IPS DF 4.7 (cell line): ENCODE data around the gene ARMH3.

Source experiments
- DNase-seq: peaks from one replicate; pipeline ENCODE4 v3.0.0-alpha.2; 2013; ENCODE audit warnings: low spot score; ENCODE audit errors: extremely low read depth

Gene ARMH3

DNA sequence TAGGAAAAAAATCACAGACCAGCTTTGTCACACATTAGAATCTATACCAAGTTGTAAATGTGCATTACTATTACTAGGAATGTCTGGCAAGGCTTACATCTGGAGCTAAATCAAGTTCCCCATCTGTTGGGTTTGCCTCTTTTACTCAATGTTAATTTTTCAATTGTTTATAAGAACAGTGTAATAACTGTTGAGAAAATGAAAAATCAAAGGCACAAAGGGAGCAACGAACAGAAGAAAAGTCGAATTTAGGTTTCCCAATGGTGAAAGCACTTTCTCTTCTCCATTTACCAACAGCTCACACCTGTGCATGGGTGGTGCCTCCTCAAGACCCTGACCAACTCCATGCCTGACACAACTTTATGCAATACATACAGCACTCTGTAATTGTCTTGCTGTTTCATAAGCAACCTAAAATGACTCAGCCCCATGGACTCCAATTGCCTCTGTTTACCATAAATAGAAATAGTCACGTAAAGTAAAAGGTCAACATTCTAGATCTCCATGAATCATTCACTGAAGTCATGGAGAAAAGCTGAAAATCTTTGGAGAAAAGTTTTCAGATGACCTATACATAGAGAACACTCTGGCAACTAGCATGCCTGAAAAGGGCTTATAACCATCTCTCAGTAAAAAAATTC, 116.8 kb downstream of the ARMH3 start:
- no peak for DNase-seq

DNA sequence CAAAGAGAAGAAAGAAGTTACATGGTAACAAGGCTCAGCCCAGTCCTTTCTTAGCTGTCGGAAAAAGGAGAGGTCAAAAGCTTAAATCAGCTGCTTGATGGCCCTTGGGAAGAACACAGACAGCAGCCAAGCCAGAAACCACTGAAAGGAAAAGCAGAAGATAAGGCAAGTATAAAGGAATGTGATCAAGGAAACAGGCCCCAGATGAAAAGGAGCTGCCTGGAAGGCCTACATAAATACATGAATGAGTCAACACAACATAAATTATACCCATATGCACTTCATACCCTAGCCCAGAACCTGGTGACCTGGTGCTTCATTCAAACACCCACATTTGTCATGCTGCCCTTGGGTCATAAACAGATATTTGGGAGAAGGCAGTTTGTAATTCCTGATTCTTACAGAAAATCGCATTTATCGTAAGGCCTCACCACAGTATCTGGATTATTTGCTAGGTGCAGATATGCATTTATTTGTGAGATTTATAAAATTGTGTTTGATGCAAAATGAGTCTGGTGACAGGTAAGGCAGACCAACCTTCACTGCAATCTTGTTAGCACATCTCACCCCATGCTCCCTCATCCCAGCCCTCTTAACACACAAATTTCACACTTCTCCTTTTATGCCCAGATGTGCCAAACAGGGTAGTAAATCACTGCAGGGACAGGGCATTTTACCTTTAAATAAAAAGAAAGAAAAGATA, 117.5 kb downstream of the ARMH3 start:
- no peak for DNase-seq

DNA sequence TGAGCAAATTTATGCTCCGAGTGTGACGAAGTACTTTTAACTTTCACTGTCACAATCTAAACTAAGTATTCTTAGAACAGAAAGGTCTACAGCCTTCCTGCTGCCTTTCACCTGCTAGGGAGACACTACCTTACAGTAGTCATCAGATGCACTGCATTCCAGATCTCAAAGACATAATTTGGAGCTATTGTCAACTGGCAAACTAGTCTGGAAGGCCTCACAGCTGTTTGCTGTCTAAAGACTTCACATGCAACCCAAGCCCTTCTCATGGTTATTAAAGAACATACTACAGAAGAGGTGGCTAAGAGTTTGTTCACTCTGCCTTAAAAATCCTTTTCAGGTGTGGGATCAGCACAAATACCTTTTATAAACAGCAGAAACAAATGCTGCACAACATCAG, 120.5 kb downstream of the ARMH3 start:
- DNase-seq: no peak

DNA sequence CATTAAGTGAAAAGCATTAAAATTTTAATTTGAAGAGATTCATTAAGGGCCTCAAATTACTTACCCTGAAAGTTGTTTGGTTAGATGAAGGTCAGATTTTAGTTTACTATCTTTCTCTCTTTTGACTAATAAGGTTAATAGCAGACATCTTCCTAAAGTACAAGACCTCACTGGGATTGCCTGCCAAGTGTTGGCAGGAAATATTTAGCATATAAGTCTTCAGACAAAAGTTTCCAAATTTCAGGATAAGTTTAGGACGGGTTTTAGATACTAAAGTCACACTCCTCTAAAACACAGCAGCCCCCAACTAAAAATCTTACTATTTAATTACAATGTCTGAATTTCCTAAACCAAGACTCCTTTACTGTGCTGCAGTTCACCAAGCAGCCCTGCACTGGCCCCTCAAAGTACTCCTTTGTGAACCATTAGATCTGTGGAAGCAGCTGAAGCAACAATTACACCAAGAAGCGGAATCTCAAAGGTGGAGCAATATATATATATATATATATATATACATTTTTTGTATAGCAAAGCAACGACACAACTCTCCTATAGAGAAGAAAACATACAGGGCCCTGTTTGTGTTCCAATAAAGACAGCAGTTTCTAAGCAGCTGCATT, 121.2 kb downstream of the ARMH3 start:
- DNase-seq: no peak

DNA sequence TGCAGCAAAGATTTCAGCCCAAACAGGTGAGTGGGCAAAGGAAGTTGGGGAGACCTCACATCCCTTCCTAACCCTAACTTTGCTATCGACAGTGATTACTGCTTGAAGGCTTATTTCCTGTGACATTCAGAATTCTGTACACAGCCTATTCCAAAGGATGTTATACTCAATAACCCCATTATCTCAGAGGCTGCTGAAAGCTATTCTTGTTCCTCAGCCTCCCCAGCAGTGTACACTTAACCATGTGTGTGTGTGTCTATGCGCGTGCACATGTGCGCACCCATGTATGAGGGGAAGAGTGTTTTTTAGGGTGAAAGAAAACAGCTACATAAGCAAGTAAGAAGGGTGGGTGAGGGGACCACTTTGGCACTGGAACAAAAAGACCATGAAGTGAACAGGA, 122.0 kb downstream of the ARMH3 start:
- no peak for DNase-seq

DNA sequence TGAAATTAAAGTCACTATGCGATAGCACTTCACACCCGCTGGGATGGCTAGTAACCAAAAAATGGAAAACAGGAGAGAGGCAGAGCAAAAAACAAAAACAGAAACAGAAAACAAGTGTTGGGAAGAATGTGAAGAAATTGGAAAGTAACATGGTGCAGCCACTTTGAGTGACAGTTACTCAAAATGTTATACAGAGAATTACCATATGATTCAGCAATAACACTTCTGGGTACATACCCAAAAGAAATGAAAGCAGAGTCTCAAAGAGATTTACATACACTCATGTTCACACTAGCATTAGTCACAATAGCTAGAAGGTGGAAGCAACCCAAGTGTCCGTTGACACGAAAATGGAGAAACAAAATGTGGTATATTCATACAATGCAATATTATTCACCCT, 123.8 kb downstream of the ARMH3 start:
- no peak for DNase-seq

DNA sequence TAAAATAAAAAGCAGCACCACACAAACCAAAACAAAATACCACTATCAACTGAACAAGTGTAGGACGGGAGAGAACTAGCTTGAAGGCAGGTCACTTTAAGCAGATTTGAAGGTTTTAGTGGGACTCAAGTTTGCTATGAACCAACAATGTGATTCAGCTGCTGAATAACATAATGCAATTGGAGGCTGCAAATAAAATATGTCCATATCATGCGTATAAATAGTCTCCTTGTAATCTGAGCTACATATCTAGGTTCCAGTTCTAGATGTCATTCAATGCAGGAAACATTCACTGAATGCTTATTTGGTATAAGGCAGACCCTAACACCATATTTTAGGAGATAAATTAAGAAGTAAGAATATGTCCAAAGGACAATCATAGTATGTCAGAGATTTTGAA, 130.9 kb downstream of the ARMH3 start:
- DNase-seq: no peak

DNA sequence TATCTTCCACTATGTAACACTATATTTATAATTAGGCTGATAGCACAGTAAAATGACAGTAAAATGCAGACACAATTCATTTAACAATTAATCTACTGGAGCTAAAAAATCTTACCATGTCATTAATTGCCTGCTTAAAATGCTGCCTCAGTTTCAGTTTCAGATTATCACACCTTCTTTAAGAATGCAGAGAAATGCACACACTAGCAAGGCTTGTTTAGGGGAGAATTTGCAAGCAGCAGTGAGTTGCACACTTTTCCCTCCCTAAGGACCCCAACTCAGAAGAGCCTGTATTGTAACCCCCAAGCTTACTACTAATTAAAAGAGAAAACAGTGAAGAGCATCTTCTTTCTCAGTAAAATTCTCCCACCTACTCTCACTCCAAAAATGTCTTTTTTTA, 132.7 kb downstream of the ARMH3 start:
- DNase-seq: no peak

DNA sequence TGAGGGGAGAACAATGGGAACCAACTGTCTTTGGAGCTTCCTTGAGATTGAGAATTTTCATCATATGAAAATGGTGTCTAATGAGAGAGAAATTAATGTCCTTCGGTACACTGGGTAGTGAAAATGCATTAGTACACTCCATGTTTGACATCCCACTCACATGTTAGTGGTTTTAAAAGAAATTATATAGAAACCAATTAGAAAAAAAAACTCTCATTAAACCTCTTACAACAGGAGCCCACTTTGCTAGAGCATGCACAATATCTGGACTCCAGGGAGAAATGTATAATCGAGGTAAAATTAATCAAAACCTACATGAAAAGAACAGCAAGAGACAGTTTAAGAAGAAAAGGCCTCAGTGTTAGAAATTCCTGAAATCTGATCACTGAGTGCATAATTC, 133.1 kb downstream of the ARMH3 start:
- no peak for DNase-seq

DNA sequence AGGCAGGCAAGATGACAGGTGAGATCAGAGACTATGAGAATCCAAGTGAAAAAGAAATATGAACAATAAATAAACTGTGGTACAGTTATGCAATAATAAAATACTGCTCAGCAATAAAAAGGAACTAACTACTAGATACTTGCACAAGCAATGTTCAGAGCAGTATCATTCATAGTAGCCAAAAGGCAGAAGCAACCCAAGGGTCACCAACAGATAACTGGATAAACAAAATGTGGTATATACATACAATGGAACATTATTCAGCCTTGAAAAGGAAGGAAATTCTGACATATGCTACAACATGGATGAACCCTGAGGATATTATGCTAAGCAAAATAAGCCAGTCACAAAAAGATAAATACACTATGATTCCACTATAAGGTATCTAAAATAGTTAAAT, 135.4 kb downstream of the ARMH3 start:
- DNase-seq: no peak

DNA sequence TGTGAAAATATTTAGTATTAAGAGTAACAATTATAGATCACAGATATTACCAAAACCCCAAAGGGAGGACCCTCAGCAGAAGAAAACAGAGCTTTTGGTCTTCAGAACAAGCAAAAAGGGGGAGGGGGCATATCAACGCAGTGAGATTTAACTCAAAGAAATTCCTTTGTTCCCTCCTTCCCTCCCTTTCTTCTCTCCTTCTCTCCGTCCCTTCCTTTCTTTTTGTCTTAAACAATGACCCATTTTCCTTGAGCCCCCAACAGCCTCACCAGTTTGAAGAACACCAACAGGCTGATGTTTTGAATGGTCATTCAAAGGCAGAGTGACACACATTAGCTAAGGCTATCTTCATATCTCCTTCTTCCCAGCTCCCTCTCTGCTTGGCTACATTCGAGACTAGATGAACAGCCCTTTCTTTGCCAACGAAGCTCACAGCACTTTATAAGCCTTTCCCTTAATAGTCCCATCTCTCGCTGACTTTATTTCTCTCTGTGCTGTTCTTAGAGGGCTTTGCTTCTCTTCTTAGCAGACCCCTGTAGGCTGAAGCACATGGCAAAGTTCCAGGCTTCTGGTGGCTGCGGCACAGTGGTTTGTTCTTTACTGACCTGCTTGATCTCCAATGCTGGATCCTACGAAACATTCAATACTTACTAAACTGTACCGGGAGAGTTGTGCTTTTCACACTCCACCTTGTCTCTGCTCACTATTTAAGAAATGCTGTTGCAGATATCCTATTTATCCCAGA, 136.8 kb downstream of the ARMH3 start:
- DNase-seq: no peak

DNA sequence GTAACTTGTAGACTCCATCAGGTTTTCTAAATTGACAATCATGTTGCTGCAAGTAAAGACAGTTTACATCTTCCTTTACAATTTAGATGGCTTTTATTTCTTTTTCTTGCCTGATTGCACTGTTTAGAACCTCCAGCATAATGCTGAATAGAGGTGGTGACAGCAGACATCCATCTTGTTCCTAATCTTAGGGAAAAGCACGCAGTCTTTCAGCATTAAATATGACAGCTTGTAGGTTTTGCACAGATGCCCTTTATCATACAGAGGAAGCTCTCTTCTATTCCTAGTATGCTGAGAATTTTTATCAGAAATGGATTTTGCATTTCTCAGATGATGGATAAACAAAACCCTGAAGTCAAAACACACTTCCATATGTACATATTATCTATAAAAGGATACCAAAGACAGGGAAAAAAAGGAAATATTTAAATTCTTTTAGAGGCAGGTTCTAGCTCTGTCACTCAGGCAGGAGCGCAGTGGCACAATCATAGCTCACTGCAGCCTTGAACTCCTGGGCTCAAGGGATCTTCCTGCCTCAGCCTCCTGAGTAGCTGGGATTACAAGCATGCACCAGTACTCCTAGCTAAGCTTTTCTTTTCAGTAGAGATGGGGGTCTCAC, 143.3 kb downstream of the ARMH3 start:
- no peak for DNase-seq

DNA sequence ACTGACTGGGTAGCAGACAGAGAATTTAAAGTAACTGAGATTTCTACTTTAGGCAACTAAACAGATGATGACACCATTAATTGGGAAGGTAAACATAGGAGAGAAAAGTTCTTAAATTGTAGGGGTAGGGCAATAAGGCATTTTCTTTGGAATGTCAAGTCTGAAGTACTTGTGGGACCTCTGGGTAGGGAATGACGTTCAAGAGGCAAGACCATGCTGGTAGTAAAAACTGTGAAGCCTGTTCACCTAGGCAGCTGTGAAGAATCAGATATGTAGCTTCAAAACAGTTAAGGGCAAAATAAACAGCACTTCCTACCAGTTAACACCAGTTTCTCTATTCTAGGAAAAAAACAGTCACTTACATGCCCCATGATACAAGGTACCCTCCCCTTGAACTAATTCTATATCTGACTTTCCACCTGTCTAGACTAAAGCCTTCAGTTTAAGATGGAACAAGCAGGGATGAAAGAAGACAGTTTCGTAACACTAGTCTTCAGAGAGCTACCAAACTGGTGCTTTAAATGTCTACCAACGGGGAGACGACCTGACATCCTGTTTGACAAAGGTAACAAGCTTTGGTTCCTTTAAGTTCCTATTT, 149.3 kb downstream of the ARMH3 start:
- DNase-seq: no peak

DNA sequence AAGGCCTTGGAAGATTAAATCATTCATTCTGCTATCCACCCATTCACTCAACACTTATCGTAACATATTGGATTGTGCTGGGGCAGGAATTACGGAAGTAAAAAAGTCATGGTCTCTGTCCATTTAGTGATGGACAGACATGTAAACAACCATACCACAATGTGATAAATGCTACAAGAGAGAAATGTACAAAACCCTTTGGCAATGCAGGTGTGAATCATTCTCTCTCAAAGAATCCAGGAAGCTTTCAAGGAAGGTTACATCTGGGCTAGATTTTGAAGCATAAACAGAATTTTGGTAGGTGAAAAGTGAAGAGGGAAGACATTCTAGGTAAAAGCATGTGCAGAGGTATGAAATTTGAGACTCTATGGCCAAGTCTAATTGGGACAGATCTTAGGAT, 150.7 kb downstream of the ARMH3 start:
- no peak for DNase-seq

DNA sequence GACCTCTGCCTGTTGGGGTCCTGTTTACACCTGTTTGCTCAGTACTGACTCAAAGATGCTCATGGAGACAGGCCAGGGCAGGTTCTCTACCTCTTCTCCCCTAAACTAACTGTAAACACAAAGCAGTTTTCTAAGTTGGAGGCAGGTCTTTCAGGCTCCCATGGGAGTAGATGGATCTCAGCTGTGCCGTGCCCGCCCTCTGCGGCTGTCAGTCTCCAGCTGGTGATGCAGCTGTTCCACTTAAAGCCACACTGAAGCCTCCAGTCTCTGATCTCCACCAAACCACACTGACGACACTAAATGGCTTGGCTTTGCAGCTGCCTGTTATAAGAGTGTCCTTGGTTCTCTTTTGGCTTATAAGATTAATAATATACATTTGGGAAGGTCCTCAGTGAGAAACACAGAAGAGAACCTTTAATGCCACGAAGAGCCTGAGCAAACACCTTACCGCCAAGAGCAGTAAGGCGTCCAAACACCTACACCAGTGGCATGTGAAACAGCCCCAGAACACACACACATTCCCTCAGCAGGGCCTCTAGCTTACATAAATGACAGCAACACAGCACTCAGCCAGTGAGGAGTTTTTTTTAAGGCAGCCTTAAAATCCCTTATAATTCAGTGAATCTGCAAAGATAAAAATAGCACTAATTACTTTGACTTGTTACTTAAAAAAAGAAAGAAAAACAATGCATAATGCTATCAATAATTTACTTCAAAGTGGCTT, 152.0 kb downstream of the ARMH3 start:
- DNase-seq: no peak

DNA sequence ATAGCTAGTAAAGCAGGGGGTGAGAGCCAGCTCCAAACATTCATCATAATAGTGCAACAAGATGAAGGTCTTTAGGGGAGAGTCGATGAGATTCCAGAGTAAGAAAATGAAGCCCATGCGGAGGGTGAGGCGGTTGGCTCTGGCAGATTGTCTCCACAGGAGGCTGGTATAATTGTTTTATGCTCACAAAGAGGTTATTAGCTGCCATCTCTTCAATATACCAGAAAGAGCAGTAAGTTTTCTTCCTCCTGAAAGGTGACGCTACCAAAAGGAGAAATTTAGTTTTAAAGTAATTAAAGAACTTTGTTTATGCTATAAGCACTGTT, 153.2 kb downstream of the ARMH3 start:
- DNase-seq: no peak

DNA sequence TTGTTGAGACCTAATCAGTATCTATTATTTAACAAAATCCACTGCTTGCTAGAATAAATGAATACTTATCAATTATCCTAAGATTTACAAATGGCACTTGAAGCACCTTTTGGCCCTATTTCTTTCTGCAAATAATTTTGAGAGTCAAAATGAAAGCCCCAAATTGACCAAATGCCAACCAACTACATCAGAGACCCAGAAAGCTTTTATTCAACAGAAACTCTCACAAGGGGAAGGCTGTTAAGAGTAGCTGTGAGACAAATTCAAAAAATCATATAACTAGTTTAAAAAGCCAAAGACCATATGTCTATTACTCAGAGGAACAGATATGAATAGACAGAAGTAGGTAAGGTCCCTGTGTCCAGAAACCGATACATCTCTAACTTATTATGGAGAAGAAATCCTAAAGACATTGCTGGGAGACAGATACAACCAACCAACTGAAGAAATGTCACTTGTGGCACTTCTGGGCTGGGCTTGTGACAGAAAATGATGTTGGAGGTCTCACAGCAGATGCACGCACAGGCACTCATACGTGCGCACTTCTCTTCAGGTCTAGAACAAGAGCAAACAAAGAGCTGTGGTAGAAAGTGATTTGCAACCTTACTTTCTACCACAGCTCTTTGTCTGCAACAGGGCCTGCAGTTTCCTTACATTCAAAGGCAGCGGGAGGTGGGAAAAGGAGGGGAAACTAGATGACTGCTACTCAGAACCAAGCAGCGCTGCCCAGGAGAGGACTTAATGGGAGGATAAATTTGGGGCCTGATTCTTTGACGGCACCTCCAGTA, 153.7 kb downstream of the ARMH3 start:
- DNase-seq: no peak

DNA sequence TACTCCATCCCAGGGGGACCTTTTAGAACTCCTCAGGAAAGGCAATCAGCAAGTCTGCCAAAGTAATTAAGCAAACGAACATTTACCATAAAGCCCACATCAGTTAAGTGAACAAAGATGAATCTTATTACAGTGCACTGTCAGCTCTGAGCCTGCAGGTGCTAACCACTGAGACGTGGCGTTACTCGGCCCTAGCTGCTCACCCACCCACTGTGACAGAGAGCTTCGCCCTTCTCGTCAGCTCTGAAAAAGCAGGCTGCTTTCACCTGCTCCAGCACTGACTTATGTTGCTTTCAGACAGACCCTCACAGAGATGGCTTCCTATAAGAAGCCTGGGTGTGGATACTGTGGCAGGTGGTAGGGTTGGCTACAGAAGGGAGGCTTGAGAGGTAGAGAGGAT, 154.6 kb downstream of the ARMH3 start:
- no peak for DNase-seq

DNA sequence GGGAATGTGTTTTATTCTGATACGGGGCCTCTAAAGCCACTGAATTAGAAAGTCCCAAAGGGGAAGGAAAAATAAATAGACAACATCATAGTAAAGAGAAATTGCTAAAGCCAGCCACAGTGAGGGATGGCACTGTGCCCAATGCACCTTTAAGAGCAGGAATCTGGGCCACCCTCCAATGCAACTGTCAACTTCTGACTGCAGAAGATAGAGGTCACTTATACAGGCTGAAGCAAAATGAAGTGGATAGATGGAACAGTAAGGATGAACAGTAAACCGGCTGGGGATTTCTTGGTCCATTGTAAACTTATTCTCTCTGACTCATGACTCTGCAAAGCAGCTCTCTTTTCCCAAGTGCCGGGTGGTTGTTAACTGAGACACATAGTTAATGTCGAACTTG, 158.3 kb downstream of the ARMH3 start:
- no peak for DNase-seq

DNA sequence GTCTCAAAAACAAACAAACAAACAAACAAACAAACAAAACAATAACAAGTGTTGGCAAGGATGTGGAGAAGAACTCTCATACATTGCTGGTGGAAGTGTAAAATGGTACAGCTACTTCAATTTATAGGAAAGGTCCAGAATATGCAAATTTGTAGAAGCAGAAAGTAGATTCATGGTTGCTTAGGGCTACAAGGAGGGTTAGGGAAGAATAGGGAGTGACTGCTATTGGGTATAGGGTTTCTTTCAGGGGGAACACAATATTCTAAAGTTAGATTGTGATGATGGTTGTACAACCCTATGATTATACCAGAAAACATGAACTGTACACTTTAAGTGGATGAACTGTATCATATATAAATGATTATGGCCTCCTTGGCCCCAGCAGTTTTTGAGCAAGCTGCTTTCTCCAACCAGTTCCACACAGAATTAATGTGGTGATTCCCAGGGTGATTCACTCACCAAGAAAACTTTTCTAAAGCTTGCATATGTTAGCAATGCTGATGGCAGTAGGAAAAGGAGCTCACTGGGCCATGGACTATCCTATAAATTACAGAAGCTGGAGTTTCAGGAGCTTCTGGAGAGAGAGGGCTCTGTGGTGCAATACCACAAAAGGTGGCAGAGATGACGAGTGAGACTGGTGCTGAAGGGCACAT, 159.6 kb downstream of the ARMH3 start:
- DNase-seq: no peak
